ENCODE data around the gene PRRG4.

The PRRG4 gene

DNA sequence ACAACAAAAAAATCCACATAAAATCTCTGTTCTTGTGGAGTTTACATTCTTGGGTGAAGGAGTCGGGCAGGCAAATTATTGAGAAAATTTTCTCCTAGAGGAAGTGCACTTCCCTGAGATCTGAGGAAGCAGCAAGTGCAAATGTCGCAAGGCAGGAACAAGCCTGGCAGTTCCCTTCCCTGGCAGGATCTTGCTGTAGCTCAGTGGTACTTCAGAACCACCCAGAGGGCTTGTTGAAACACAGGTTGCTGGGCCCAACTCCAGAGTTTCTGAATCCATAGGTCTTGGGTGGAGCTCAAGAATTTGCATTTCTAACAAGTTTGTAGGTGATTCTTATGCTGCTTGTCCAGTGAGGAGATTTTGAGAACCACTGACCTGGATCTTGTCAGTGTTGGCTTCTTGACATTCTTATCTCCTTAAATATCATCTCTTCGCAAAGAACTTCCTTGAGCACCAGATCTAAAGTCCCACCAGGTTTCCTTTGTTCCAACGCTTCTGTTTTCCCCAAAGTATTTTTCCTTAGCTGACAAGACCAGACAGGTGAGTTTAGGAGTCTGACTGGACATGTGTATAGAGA, 72.5 kb downstream of the PRRG4 start:
- Mint-ChIP-seq H3K4me1 (ENCODE audit: low read depth) (peaks cover 29% of the 10 kb centered on the region), H3K27ac (no peak overlapping the region), H3K4me3 (no peak overlapping the region), H3K27me3 (no peaks in the 10 kb centered on the region), H3K9me3 (no peaks in the 10 kb centered on the region), H3K36me3 (ENCODE audit: low read depth) (peaks cover 8% of the 10 kb centered on the region)

DNA sequence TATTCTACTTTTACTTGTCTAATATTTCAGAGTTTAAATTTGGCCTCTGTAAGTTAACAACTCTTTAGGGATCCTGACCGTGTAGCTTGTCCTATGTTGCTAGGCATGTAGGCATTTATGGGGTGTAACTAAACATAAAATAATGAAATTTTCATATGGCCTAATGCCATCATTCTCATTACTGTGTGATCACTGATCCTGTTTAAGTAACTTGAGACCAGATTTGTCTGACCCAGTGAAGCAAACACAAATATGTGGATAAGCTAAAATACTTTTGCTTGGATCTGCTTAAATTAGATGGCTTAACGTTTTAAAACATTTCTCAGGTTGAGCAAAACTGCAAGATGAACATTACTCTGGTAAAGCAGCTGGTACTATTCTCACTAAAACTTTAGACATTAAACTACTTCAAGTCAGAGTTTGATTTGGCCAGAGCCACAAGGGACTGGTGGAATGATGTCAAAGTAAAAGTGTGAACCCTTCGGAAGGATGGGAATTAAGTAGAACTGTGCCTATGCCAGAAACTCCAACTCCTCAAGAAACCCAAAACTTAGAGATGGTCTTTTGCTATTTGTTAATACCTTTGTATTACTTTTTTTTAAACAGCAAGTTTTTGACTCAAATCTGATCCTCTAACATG, 75.4 kb downstream of the PRRG4 start:
- peaks cover 24% of the 10 kb centered on the region for H3K4me1 Mint-ChIP-seq (ENCODE audit: low read depth)
- no peaks in the 10 kb centered on the region for H3K9me3 Mint-ChIP-seq

More for the DNA sequence above, 75.4 kb downstream of the PRRG4 start:
- Mint-ChIP-seq H3K27ac (no peak overlapping the region), H3K36me3 (ENCODE audit: low read depth) (peaks cover 14% of the 10 kb centered on the region), H3K4me3 (no peak overlapping the region), H3K27me3 (no peaks in the 10 kb centered on the region)

Data from stimulated activated naive CD8-positive, alpha-beta T cell treated with anti-CD3 and anti-CD28 coated beads, Interleukin-15, Interleukin-2, amounts not matched to agents 100 ng/mL and 50 ng/mL, for 24 hours (primary cell).